HCT116 (cell line): ENCODE measurements around the gene CEP55. TPM values are rescaled to one million over a fixed set of nuclear protein-coding genes. Genes with fewer than 3 reads are reported as not detected.

Experiments used
- ATAC-seq: fragments of 200-7000 bp; cut with Tn5 transposase; 2 replicates; pipeline ENCODE4 v1.9.1; 2020; ENCODE audit warnings: mild to moderate bottlenecking, moderate library complexity
- BruUV-seq: library from RNA; stranded (reverse); fragments of 400-500 nt; replicated peaks from 2 replicates; lab custom pipeline; 2021; lab: Mats Ljungman, UMichigan
- CTCF ChIA-PET: fragments of 300-600 bp; sonication (Branson Sonifier 250); formaldehyde crosslinking; loops from one replicate; lab custom pipeline; 2021; ENCODE audit warnings: antibody characterized with exemption; lab: Charles Lee
- POLR2A ChIA-PET: fragments of 300-600, 350-600 bp; sonication (Branson Sonifier 250); formaldehyde crosslinking; loops from one replicate; lab custom pipeline; 2021; ENCODE audit warnings: antibody characterized with exemption; lab: Charles Lee
- RAD21 ChIA-PET, 2 experiments: fragments of 300-600 bp; sonication (Branson Sonifier 250); formaldehyde crosslinking; loops; one replicate each; lab custom pipeline; 2023; ENCODE audit warnings: low total read pairs in 2 of 2; ENCODE audit not compliant: uncharacterized antibody in 2 of 2, unreplicated experiment in 2 of 2, low non-redundant PET in 1 of 2; lab: Charles Lee
- DNase-seq: peaks from one replicate; pipeline ENCODE4 v3.0.0-alpha.2; 2010; ENCODE audit warnings: low read depth, low spot score
- H2AFZ ChIP-seq: fragments of 200-600 bp; shearing (Covaris generic), sonication (generic); 2 replicates; pipeline ENCODE4 v1.6.1; 2017; ENCODE audit warnings: low read depth, mixed run types, mixed read lengths, antibody characterized with exemption, low read length; ENCODE audit not compliant: poor library complexity, severe bottlenecking
- H3K27ac ChIP-seq: 2 replicates; pipeline ENCODE4 v1.5.1; 2012; ENCODE audit warnings: low read depth, low read length
- H3K27me3 ChIP-seq: fragments of 200-600 bp; sonication (generic); 2 replicates; pipeline ENCODE4 v1.6.1; 2016; ENCODE audit warnings: mixed run types, low read length, mixed read lengths; ENCODE audit not compliant: insufficient read depth
- H3K36me3 ChIP-seq, 2 experiments: fragments of 200-500 bp in 1 of 2; fragments of 200-600 bp in 1 of 2; sonication (Bioruptor generic) in 1 of 2; sonication (generic) in 1 of 2; 2 replicates each; pipeline versions ENCODE4 v1.5.1 to v1.6.1; 2014 to 2016; ENCODE audit warnings: low read length in 2 of 2, inconsistent platforms in 1 of 2, mixed read lengths in 1 of 2, mixed run types in 1 of 2; ENCODE audit not compliant: insufficient read depth in 2 of 2, control insufficient read depth in 1 of 2
- H3K4me1 ChIP-seq, 2 experiments: fragments of 200-600 bp in 1 of 2; sonication (generic) in 1 of 2; 2 replicates each; pipeline versions ENCODE4 v1.5.1 to v1.6.1; 2012 to 2017; ENCODE audit warnings: low read length in 2 of 2, inconsistent platforms in 1 of 2, mild to moderate bottlenecking in 1 of 2, mixed read lengths in 1 of 2, mixed run types in 1 of 2, moderate library complexity in 1 of 2; ENCODE audit not compliant: insufficient read depth in 2 of 2, control insufficient read depth in 1 of 2
- H3K4me2 ChIP-seq: fragments of 200-600 bp; sonication (generic); 2 replicates; pipeline ENCODE4 v1.6.1; 2017; ENCODE audit warnings: mixed run types, low read length, mixed read lengths
- H3K4me3 ChIP-seq, 2 experiments: fragments of 200-600 bp in 1 of 2; sonication (generic) in 1 of 2; replicated peaks in 1 of 2; 2 replicates each; pipeline ENCODE4 v1.5.1; 2011 to 2016; ENCODE audit warnings: low read length in 2 of 2, control low read depth in 1 of 2, low read depth in 1 of 2, mild to moderate bottlenecking in 1 of 2, mixed read lengths in 1 of 2, mixed run types in 1 of 2
- H3K79me2 ChIP-seq: fragments of 200-600 bp; sonication (generic); 2 replicates; pipeline ENCODE4 v1.6.1; 2017; ENCODE audit warnings: mild to moderate bottlenecking, mixed run types, low read length, moderate library complexity, mixed read lengths; ENCODE audit not compliant: insufficient read depth
- H3K9ac ChIP-seq: fragments of 200-600 bp; sonication (generic); 2 replicates; pipeline ENCODE4 v1.6.1; 2016; ENCODE audit warnings: low read length, mixed read lengths
- H3K9me2 ChIP-seq: fragments of 200-600 bp; sonication (generic), shearing (Covaris generic); 2 replicates; pipeline ENCODE4 v1.6.1; 2017; ENCODE audit warnings: mixed run types, mild to moderate bottlenecking, moderate library complexity; ENCODE audit not compliant: insufficient read depth
- H3K9me3 ChIP-seq, 2 experiments: fragments of 200-500 bp in 1 of 2; fragments of 200-600 bp in 1 of 2; sonication (Bioruptor generic) in 1 of 2; sonication (generic) in 1 of 2; 2 replicates each; pipeline ENCODE4 v1.6.1; 2014 to 2017; ENCODE audit warnings: low read length in 2 of 2, mixed read lengths in 2 of 2, inconsistent platforms in 1 of 2, low read depth in 1 of 2, mild to moderate bottlenecking in 1 of 2, mixed run types in 1 of 2, moderate library complexity in 1 of 2; ENCODE audit not compliant: control insufficient read depth in 1 of 2, insufficient read depth in 1 of 2
- H4K20me1 ChIP-seq: fragments of 200-600 bp; sonication (generic), shearing (Covaris generic); 2 replicates; pipeline ENCODE4 v1.6.1; 2017; ENCODE audit warnings: mixed run types, mild to moderate bottlenecking, moderate library complexity; ENCODE audit not compliant: insufficient read depth
- CBX3 ChIP-seq: IDR thresholded peaks from 2 replicates; pipeline ENCODE4 v1.6.1; 2012; ENCODE audit warnings: low read depth
- CEBPB ChIP-seq: IDR thresholded peaks from 2 replicates; pipeline ENCODE4 v1.6.1; 2012; ENCODE audit warnings: low read depth
- ELF1 ChIP-seq: IDR thresholded peaks from 2 replicates; pipeline ENCODE4 v1.6.1; 2012; ENCODE audit warnings: low read depth, borderline replicate concordance
- EZH2 ChIP-seq: fragments of 200-600 bp; sonication (generic); IDR thresholded peaks from 2 replicates; pipeline ENCODE4 v1.6.1; 2017; ENCODE audit warnings: antibody characterized with exemption, mixed run types
- EZH2phosphoT487 ChIP-seq: fragments of 200-600 bp; IDR thresholded peaks from 2 replicates; pipeline ENCODE4 v1.6.1; 2018; ENCODE audit warnings: antibody characterized with exemption, borderline replicate concordance
- FOSL1 ChIP-seq: IDR thresholded peaks from 2 replicates; pipeline ENCODE4 v1.6.1; 2012; ENCODE audit warnings: low read depth
- JUND ChIP-seq: IDR thresholded peaks from 2 replicates; pipeline ENCODE4 v1.6.1; 2012
- POLR2A ChIP-seq: IDR thresholded peaks from 2 replicates; pipeline ENCODE4 v1.7.0; 2011; ENCODE audit warnings: borderline replicate concordance; ENCODE audit not compliant: insufficient read depth, insufficient read length; ENCODE audit errors: extremely low read depth
- POLR2AphosphoS5 ChIP-seq: IDR thresholded peaks from 2 replicates; pipeline ENCODE4 v1.6.1; 2011; ENCODE audit warnings: mild to moderate bottlenecking, low read depth, low read length, moderate library complexity
- SP1 ChIP-seq: IDR thresholded peaks from 2 replicates; pipeline ENCODE4 v1.6.1; 2012; ENCODE audit warnings: low read depth
- YY1 ChIP-seq: IDR thresholded peaks from 2 replicates; pipeline ENCODE4 v1.6.1; 2011; ENCODE audit warnings: low read length, low read depth, moderate library complexity, mild to moderate bottlenecking; ENCODE audit not compliant: insufficient replicate concordance; ENCODE audit errors: extremely low read depth
- intact Hi-C: fragments of 100-400 bp; cut with micrococcal nuclease; formaldehyde crosslinking; loops from 2 replicates; pipeline ENCODE4 v1.10.0; 2022
- total RNA-seq: library from RNA; stranded (reverse); gene quantifications from one replicate; pipeline ENCODE4 v1.2.1, GENCODE V29; 2021; ENCODE audit not compliant: unreplicated experiment
- TF ChIP-seq, protein P1 (sequence below), 3 experiments: fragments of 200-600 bp in 1 of 3; sonication (generic) in 1 of 3; IDR thresholded peaks in 2 of 3; conservative IDR thresholded peaks in 1 of 3; 2 replicates each; pipeline ENCODE4 v1.5.1; 2012 to 2017; ENCODE audit warnings: low read depth in 2 of 3, low read length in 2 of 3, antibody characterized with exemption in 1 of 3, borderline replicate concordance in 1 of 3, control low read depth in 1 of 3, mild to moderate bottlenecking in 1 of 3, mixed read lengths in 1 of 3, mixed run types in 1 of 3, moderate library complexity in 1 of 3; ENCODE audit not compliant: insufficient read depth in 1 of 3
- TF ChIP-seq, protein P2 (sequence below): IDR thresholded peaks from 2 replicates; pipeline ENCODE4 v1.6.1; 2012
- TF ChIP-seq, protein P3 (sequence below): IDR thresholded peaks from 2 replicates; pipeline ENCODE4 v1.6.1; 2012

CEP55 gene
- total RNA-seq, 1 experiment from 2014 or later, result 63.7 TPM

- Histone ChIP-seq H3K79me2 (no peaks in the 10 kb centered on the region), H3K36me3 (no peaks in the 10 kb centered on the region), H3K4me3 (no peak overlapping the region), H3K27me3 (no peaks in the 10 kb centered on the region), H3K27ac (no peak overlapping the region), H4K20me1 (no peaks in the 10 kb centered on the region), H3K4me2 (no peak overlapping the region), H3K9me3 (no peaks in the 10 kb centered on the region), H3K9ac (no peak overlapping the region), H3K9me2 (no peaks in the 10 kb centered on the region), H3K4me1 (peaks cover 0 to 8% of the 10 kb centered on the region in 2 experiments; a peak in 2 of 4 replicates), H2AFZ (no peak overlapping the region)
- BruUV-seq, result no TSS peak
- CTCF ChIA-PET, result no interaction called here
- TF ChIP-seq, protein P1, sequence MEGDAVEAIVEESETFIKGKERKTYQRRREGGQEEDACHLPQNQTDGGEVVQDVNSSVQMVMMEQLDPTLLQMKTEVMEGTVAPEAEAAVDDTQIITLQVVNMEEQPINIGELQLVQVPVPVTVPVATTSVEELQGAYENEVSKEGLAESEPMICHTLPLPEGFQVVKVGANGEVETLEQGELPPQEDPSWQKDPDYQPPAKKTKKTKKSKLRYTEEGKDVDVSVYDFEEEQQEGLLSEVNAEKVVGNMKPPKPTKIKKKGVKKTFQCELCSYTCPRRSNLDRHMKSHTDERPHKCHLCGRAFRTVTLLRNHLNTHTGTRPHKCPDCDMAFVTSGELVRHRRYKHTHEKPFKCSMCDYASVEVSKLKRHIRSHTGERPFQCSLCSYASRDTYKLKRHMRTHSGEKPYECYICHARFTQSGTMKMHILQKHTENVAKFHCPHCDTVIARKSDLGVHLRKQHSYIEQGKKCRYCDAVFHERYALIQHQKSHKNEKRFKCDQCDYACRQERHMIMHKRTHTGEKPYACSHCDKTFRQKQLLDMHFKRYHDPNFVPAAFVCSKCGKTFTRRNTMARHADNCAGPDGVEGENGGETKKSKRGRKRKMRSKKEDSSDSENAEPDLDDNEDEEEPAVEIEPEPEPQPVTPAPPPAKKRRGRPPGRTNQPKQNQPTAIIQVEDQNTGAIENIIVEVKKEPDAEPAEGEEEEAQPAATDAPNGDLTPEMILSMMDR (IDR thresholded peaks at IDR 0.05 in 2 of 3, conservative IDR thresholded peaks at IDR 0.05 in 1 of 3; ENCODE audit: borderline replicate concordance in 1 of 3, insufficient read depth in 1 of 3, low read depth in 2 of 3, low read length in 2 of 3), result no peak
- TF ChIP-seq CBX3 (no peak), EZH2phosphoT487 (no peak), ELF1 (no peak)
- TF ChIP-seq, protein P2, sequence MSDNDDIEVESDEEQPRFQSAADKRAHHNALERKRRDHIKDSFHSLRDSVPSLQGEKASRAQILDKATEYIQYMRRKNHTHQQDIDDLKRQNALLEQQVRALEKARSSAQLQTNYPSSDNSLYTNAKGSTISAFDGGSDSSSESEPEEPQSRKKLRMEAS, result no peak
- no peak for DNase-seq
- no peak for ATAC-seq
- intact Hi-C loops, result no loop called here
- POLR2A ChIA-PET, result no interaction called here
- RAD21 ChIA-PET, result no interaction called here
These were observed 76.9 kb downstream of the CEP55 start for GRCh38 chr10:93573051-93573909.

- ChIA-PET POLR2A (no interaction called here), CTCF (no interaction called here), RAD21 (no interaction called here)
- no peaks in the 10 kb centered on the region for H3K9me2 ChIP-seq
- DNase-seq (no peak), ATAC-seq (no peak)
- peaks cover 4 to 14% of the 10 kb centered on the region in 2 experiments; a peak in 2 of 4 replicates for H3K4me1 ChIP-seq
- H3K9me3 ChIP-seq, result no peaks in the 10 kb centered on the region
- H4K20me1 ChIP-seq, result no peaks in the 10 kb centered on the region
- intact Hi-C loops, result no loop called here
- H3K9ac ChIP-seq, result no peak overlapping the region
- H3K27me3 ChIP-seq, result no peaks in the 10 kb centered on the region
- no peaks in the 10 kb centered on the region for H3K79me2 ChIP-seq
- no peak overlapping the region for H3K27ac ChIP-seq
- no TSS peak for BruUV-seq
- no peaks in the 10 kb centered on the region for H3K36me3 ChIP-seq
- H3K4me2 ChIP-seq, result no peak overlapping the region
- H3K4me3 ChIP-seq, result no peak overlapping the region
- no peak overlapping the region for H2AFZ ChIP-seq
- TF ChIP-seq, protein P3, sequence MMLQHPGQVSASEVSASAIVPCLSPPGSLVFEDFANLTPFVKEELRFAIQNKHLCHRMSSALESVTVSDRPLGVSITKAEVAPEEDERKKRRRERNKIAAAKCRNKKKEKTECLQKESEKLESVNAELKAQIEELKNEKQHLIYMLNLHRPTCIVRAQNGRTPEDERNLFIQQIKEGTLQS, result no peak
- no peak for TF ChIP-seq FOSL1
- TF ChIP-seq SP1, result no peak
- TF ChIP-seq POLR2A, result no peak
- TF ChIP-seq, protein P1 (IDR thresholded peaks at IDR 0.05 in 2 of 3, conservative IDR thresholded peaks at IDR 0.05 in 1 of 3; ENCODE audit: borderline replicate concordance in 1 of 3, insufficient read depth in 1 of 3, low read depth in 2 of 3, low read length in 2 of 3), result no peak
- TF ChIP-seq POLR2AphosphoS5, result no peak
- TF ChIP-seq EZH2, result no peak
- no peak for TF ChIP-seq JUND
- no peak for TF ChIP-seq YY1
- TF ChIP-seq CEBPB, result no peak
These were observed 77.5 kb downstream of the CEP55 start for GRCh38 chr10:93573924-93574323.
